Measurements from ENCODE around the gene KLF7. TPM values are rescaled to one million over a fixed set of nuclear protein-coding genes. Genes with fewer than 3 reads are reported as not detected.

The KLF7 gene
- polyA plus RNA-seq, 2 of the 4 experiments (the other 2 are of a cell fraction) = 17.8 to 29.8 TPM

DNA sequence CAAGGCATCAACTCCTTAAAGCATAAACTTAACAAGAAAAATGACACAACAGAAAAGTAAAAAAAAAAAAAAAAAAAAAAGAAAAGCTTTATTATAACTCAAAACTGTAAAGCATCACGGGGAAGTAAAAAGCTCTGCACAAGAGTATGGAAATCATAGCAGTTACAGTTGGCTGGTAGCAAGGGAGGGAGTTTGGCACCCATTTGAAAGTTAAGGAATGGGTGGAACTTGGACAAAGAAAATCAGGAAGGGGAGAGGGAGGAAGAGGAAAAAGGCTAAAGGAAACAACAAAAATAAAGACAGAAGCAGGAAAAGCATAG is 8.6 kb downstream of the KLF7 start:
- peak overlapping the region in 1 of 2 experiments; percentile 25; a peak in 1 of 6 replicates for H3K27ac ChIP-seq
- 81% methylated on average over 1 of the region's 1 CpG for WGBS (ENCODE audit: missing lambda C conversion rate)
- TF ChIP-seq CTCF (IDR thresholded peaks at IDR 0.05) (no peak), MAZ (IDR thresholded peaks at IDR 0.05; ENCODE audit: borderline replicate concordance, low read depth, low read length) (no peak), MYC (IDR thresholded peaks at IDR 0.05; ENCODE audit: borderline replicate concordance, low read length) (no peak), TFCP2L1 (CRISPR knock-in tag; IDR thresholded peaks at IDR 0.05) (no peak), HOXB5 (CRISPR knock-in tag; IDR thresholded peaks at IDR 0.05) (no peak), ZC3H11A (IDR thresholded peaks at IDR 0.05) (no peak), NFE2L2 (conservative IDR thresholded peaks at IDR 0.05; ENCODE audit: low read length) (no peak), KDM1A (IDR thresholded peaks at IDR 0.05; ENCODE audit: low read depth) (no peak), PHF8 (IDR thresholded peaks at IDR 0.05; ENCODE audit: borderline replicate concordance, low read depth) (no peak), REST (IDR thresholded peaks at IDR 0.05) (no peak), RNF2 (IDR thresholded peaks at IDR 0.05; ENCODE audit: borderline replicate concordance, low read depth) (no peak), CHD4 (IDR thresholded peaks at IDR 0.05; ENCODE audit: borderline replicate concordance) (no peak), MAX (IDR thresholded peaks at IDR 0.05) (no peak), GATA3 (IDR thresholded peaks at IDR 0.05; ENCODE audit: borderline replicate concordance) (no peak), RARB (CRISPR knock-in tag; IDR thresholded peaks at IDR 0.05) (no peak), NPAS2 (CRISPR knock-in tag; IDR thresholded peaks at IDR 0.05; ENCODE audit: borderline replicate concordance) (no peak), CHD2 (IDR thresholded peaks at IDR 0.05; ENCODE audit: low read length, partially characterized antibody) (no peak)
- TF ChIP-seq, protein P1, sequence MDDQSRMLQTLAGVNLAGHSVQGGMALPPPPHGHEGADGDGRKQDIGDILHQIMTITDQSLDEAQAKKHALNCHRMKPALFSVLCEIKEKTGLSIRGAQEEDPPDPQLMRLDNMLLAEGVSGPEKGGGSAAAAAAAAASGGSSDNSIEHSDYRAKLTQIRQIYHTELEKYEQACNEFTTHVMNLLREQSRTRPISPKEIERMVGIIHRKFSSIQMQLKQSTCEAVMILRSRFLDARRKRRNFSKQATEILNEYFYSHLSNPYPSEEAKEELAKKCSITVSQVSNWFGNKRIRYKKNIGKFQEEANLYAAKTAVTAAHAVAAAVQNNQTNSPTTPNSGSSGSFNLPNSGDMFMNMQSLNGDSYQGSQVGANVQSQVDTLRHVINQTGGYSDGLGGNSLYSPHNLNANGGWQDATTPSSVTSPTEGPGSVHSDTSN (IDR thresholded peaks at IDR 0.05) = no peak
- TF ChIP-seq, protein P2, sequence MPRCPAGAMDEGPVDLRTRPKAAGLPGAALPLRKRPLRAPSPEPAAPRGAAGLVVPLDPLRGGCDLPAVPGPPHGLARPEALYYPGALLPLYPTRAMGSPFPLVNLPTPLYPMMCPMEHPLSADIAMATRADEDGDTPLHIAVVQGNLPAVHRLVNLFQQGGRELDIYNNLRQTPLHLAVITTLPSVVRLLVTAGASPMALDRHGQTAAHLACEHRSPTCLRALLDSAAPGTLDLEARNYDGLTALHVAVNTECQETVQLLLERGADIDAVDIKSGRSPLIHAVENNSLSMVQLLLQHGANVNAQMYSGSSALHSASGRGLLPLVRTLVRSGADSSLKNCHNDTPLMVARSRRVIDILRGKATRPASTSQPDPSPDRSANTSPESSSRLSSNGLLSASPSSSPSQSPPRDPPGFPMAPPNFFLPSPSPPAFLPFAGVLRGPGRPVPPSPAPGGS (IDR thresholded peaks at IDR 0.05) = no peak
- TF ChIP-seq, protein P3, sequence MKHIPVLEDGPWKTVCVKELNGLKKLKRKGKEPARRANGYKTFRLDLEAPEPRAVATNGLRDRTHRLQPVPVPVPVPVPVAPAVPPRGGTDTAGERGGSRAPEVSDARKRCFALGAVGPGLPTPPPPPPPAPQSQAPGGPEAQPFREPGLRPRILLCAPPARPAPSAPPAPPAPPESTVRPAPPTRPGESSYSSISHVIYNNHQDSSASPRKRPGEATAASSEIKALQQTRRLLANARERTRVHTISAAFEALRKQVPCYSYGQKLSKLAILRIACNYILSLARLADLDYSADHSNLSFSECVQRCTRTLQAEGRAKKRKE (CRISPR knock-in tag; IDR thresholded peaks at IDR 0.05; ENCODE audit: low read depth) = no peak
- H3K4me3 ChIP-seq = no peak overlapping the region
- H3K4me1 ChIP-seq = peaks cover 99% of the 10 kb centered on the region
- H3K9me3 ChIP-seq = no peaks in the 10 kb centered on the region
- peak overlapping the region; percentile 45 for H3K4me2 ChIP-seq
- no peak for DNase-seq (ENCODE audit: low read depth in 1 of 2, low spot score in 1 of 2)
- FAIRE-seq = no peak
- ChIA-PET POLR2A (interaction anchor here (0.6 kb wide), 1 partner anchor 9 kb away, joined by 5 read pairs; the partner anchor contains the start of gene KLF7), CTCF (no interaction called here)
- no peak for ATAC-seq

Data from A549 (cell line).